Femur (tissue), 1 donor: ENCODE data around the gene ASCC1.
A peak's percentile ranks its signal among the peaks of the same experiment; 100 is the strongest.

Experiments used
- DNase-seq: peaks from one replicate; pipeline ENCODE4 v3.0.0-alpha.2; 2017

The ASCC1 gene

GRCh38 chr10:72062832-72063702 lies 153.0 kb downstream of the ASCC1 start:
- DNase-seq: no peak

- no peak for DNase-seq
Measured at GRCh38 chr10:72062382-72062781, 153.7 kb downstream of the ASCC1 start.

GRCh38 chr10:72061930-72062329 lies 154.1 kb downstream of the ASCC1 start:
- DNase-seq: no peak

GRCh38 chr10:72061491-72061890 lies 154.6 kb downstream of the ASCC1 start:
- no peak for DNase-seq

GRCh38 chr10:72059843-72060822 lies 155.9 kb downstream of the ASCC1 start:
- DNase-seq: no peak

GRCh38 chr10:72058989-72059842 lies 156.9 kb downstream of the ASCC1 start:
- no peak for DNase-seq

- DNase-seq: no peak
Measured at GRCh38 chr10:72058347-72058898, 157.7 kb downstream of the ASCC1 start.

GRCh38 chr10:72056932-72057751 lies 158.9 kb downstream of the ASCC1 start:
- DNase-seq: no peak

- DNase-seq: no peak
Measured at GRCh38 chr10:72056113-72056512, 160.0 kb downstream of the ASCC1 start.

- DNase-seq: peak; percentile 8
Measured at GRCh38 chr10:72053690-72054089, 162.4 kb downstream of the ASCC1 start.

- no peak for DNase-seq
Measured at GRCh38 chr10:72050873-72051272, 165.2 kb downstream of the ASCC1 start.

- DNase-seq: no peak
Measured at GRCh38 chr10:72049969-72050781, 165.9 kb downstream of the ASCC1 start.

GRCh38 chr10:72049472-72049871 lies 166.6 kb downstream of the ASCC1 start:
- no peak for DNase-seq

- peak; percentile 96 for DNase-seq
Measured at GRCh38 chr10:72048450-72049124, 167.5 kb downstream of the ASCC1 start.
